ENCODE data around the gene PPRC1. TPM values are rescaled to one million over a fixed set of nuclear protein-coding genes. Genes with fewer than 3 reads are reported as not detected.

PPRC1 gene
- total RNA-seq, 1 experiment from 2014 or later: 79.4 TPM

DNA sequence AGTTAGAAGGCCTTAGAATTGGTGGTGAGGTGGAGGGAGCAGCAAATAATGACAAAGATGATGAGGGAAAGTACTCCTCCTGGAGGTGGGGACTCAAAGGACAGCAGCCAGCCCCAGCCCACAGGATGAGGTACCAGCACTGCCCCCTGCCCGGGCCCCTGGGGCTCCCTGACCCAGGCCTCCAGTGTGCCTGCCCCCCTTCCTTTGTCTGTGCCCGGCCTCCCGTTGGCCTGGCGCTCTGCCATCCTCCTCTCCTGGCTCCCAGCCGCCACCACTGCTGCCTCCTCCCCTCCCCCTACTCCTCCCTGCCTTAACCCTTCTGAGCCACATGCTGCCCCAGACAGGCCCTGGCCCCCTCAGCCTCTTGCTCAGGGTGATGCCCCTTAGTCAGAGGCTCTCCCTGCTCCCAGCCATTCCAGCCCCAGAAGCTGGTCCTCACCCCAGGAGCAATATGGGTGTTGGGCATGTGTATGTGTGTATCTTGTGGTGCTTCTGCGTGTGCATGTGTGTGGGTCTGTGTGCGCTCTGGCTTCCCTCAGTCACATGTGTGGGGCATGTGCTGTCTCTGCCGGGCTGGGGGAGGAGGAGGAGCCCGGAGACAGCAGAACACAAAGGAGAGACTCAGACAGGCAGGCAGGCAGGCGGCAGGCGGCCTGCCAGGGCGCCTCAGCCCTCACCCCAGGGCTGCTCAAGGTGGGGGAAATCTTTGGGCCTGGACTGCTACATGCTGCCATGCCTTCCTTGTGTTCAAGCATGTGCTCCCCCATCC, 15.3 kb upstream of the PPRC1 start (continued):
- no peak for TF ChIP-seq ZNF425 (CRISPR knock-in tag; conservative IDR thresholded peaks at IDR 0.05)
- TF ChIP-seq, protein P1, sequence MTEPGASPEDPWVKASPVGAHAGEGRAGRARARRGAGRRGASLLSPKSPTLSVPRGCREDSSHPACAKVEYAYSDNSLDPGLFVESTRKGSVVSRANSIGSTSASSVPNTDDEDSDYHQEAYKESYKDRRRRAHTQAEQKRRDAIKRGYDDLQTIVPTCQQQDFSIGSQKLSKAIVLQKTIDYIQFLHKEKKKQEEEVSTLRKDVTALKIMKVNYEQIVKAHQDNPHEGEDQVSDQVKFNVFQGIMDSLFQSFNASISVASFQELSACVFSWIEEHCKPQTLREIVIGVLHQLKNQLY (CRISPR knock-in tag; IDR thresholded peaks at IDR 0.05): no peak
- peak; percentile 38; the same call in 1 of the 2 replicates for TF ChIP-seq ZBTB21 (CRISPR knock-in tag; IDR thresholded peaks at IDR 0.05; ENCODE audit: borderline replicate concordance)
- TF ChIP-seq ZNF423 (CRISPR knock-in tag; IDR thresholded peaks at IDR 0.05): peak; percentile 99
- no peak for TF ChIP-seq NR2C2 (CRISPR knock-in tag; IDR thresholded peaks at IDR 0.05)
- TF ChIP-seq FOXK1 (CRISPR knock-in tag; IDR thresholded peaks at IDR 0.05): 0 out of 2 replicates have a peak, but pooled peaks have one; percentile 9
- no peak for TF ChIP-seq AFF4 (CRISPR knock-in tag; IDR thresholded peaks at IDR 0.05; ENCODE audit: borderline replicate concordance)
- peak; percentile 65 for TF ChIP-seq FOXP1 (CRISPR knock-in tag; IDR thresholded peaks at IDR 0.05; ENCODE audit: borderline replicate concordance)
- no peak for TF ChIP-seq EMX1 (CRISPR knock-in tag; IDR thresholded peaks at IDR 0.05)
- TF ChIP-seq CREB1 (CRISPR knock-in tag; IDR thresholded peaks at IDR 0.05): no peak
- TF ChIP-seq FOXP4 (CRISPR knock-in tag; IDR thresholded peaks at IDR 0.05): no peak
- TF ChIP-seq IRF2 (CRISPR knock-in tag; IDR thresholded peaks at IDR 0.05; ENCODE audit: borderline replicate concordance, low read depth): no peak
- peak; percentile 43; the same call in 1 of the 2 replicates for TF ChIP-seq USF1 (CRISPR knock-in tag; IDR thresholded peaks at IDR 0.05)
- 0 out of 2 replicates have a peak, but pooled peaks have one; percentile 23 for TF ChIP-seq TP53 (CRISPR knock-in tag; IDR thresholded peaks at IDR 0.05)
- no peak for TF ChIP-seq ATF1 (CRISPR knock-in tag; IDR thresholded peaks at IDR 0.05)
- 0 out of 2 replicates have a peak, but pooled peaks have one; percentile 35 for TF ChIP-seq NFE2L1 (CRISPR knock-in tag; IDR thresholded peaks at IDR 0.05)
- TF ChIP-seq ZMAT4 (CRISPR knock-in tag; IDR thresholded peaks at IDR 0.05): no peak
- no peak for TF ChIP-seq ZNF219 (CRISPR knock-in tag; IDR thresholded peaks at IDR 0.05; ENCODE audit: borderline replicate concordance)
- no peak for TF ChIP-seq ZNF512 (CRISPR knock-in tag; IDR thresholded peaks at IDR 0.05; ENCODE audit: borderline replicate concordance)
- TF ChIP-seq SMAD4 (CRISPR knock-in tag; IDR thresholded peaks at IDR 0.05): no peak
- no peak for TF ChIP-seq CREM (CRISPR knock-in tag; IDR thresholded peaks at IDR 0.05)
- peak; percentile 64; the same call in 1 of the 2 replicates for TF ChIP-seq ZBTB43 (CRISPR knock-in tag; IDR thresholded peaks at IDR 0.05)
- TF ChIP-seq MAX (CRISPR knock-in tag; IDR thresholded peaks at IDR 0.05): peak; percentile 76

Measured in WTC11 (cell line).